ENCODE results near the gene SLC12A9.

Gene SLC12A9

DNA sequence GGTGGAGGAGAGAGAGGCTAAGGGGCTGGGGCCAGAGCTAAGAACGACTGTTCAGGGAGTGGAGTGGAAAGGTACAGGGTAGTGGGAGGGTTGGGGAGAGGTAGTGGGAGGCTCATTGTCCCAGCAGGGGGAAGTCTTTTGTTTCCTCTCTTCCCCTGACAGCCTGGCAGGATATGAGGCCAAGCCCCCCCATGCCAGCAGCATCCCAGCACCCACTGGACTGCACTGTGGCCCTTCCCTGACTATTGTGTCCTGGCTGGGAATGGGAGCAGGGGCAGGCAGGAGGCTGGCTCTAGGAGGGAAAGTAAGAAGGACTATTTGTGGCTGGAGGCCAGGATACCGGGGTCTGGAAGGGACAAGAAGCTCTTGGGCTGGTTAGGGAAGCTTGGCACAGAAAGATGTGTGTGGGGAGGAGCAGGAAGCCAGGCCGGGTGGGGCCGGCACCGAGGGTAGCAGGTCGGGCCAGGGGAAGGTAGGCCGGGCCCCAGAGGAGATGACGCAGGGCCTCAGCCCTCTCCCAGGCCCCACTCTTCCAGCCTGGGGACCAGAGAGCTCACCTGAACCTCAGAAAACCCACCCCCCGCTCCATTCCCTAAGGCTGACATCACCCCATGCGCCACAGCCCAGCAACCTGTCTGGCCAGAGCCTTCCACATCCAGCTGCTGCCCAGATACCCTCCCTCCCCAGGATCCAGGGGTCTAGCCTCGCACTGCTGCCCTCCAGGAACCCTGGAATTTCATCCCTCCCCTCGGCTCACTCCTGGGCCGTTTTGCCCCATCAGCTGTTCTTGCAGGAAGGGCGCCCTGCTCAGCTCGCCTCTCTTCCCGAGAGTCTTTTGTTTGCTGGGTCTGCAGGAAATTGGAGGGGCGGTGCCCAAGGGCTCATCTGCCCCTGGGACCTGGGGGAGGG is 16.4 kb upstream of the SLC12A9 start (continued):
- TF ChIP-seq ZNF830 (tag by site-specific recombination; IDR thresholded peaks at IDR 0.05; ENCODE audit: low read depth) (no peak), ZNF132 (tag by site-specific recombination; IDR thresholded peaks at IDR 0.05; ENCODE audit: borderline replicate concordance) (no peak), ZBTB20 (tag by site-specific recombination; IDR thresholded peaks at IDR 0.05) (peak; percentile 98), ZXDB (tag by site-specific recombination; IDR thresholded peaks at IDR 0.05) (no peak), ZNF701 (tag by site-specific recombination; IDR thresholded peaks at IDR 0.05) (no peak), ZNF561 (tag by site-specific recombination; IDR thresholded peaks at IDR 0.05; ENCODE audit: borderline replicate concordance) (peak; percentile 32; the same call in 1 of the 2 replicates), EGR2 (tag by site-specific recombination; IDR thresholded peaks at IDR 0.05; ENCODE audit: low read depth) (peak; percentile 60), KLF9 (tag by site-specific recombination; IDR thresholded peaks at IDR 0.05; ENCODE audit: low read depth) (0 out of 2 replicates have a peak, but pooled peaks have one; percentile 25), ZNF677 (tag by site-specific recombination; IDR thresholded peaks at IDR 0.05) (no peak), ZNF324 (tag by site-specific recombination; IDR thresholded peaks at IDR 0.05) (0 out of 2 replicates have a peak, but pooled peaks have one; percentile 28), ZFHX2 (tag by site-specific recombination; conservative IDR thresholded peaks at IDR 0.05) (peak; percentile 80), ZNF302 (tag by site-specific recombination; IDR thresholded peaks at IDR 0.05; ENCODE audit: low read depth) (no peak), REPIN1 (tag by site-specific recombination; IDR thresholded peaks at IDR 0.05; ENCODE audit: low read depth) (no peak), KLF7 (tag by site-specific recombination; IDR thresholded peaks at IDR 0.05; ENCODE audit: borderline replicate concordance) (no peak), ZIC2 (tag by site-specific recombination; IDR thresholded peaks at IDR 0.05) (peak; percentile 50), ZNF629 (tag by site-specific recombination; IDR thresholded peaks at IDR 0.05) (no peak), ZNF16 (tag by site-specific recombination; IDR thresholded peaks at IDR 0.05; ENCODE audit: low read depth) (no peak), IKZF3 (tag by site-specific recombination; IDR thresholded peaks at IDR 0.05) (peak; percentile 22; the same call in 1 of the 2 replicates), HOXD13 (CRISPR knock-in tag; IDR thresholded peaks at IDR 0.05; ENCODE audit: borderline replicate concordance) (no peak)
- TF ChIP-seq, protein P1, sequence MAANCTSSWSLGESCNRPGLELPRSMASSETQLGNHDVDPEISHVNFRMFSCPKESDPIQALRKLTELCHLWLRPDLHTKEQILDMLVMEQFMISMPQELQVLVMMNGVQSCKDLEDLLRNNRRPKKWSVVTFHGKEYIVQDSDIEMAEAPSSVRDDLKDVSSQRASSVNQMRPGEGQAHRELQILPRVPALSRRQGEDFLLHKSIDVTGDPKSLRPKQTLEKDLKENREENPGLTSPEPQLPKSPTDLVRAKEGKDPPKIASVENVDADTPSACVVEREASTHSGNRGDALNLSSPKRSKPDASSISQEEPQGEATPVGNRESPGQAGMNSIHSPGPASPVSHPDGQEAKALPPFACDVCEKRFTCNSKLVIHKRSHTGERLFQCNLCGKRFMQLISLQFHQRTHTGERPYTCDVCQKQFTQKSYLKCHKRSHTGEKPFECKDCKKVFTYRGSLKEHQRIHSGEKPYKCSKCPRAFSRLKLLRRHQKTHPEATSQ (tag by site-specific recombination; IDR thresholded peaks at IDR 0.05) = no peak
- TF ChIP-seq, protein P2, sequence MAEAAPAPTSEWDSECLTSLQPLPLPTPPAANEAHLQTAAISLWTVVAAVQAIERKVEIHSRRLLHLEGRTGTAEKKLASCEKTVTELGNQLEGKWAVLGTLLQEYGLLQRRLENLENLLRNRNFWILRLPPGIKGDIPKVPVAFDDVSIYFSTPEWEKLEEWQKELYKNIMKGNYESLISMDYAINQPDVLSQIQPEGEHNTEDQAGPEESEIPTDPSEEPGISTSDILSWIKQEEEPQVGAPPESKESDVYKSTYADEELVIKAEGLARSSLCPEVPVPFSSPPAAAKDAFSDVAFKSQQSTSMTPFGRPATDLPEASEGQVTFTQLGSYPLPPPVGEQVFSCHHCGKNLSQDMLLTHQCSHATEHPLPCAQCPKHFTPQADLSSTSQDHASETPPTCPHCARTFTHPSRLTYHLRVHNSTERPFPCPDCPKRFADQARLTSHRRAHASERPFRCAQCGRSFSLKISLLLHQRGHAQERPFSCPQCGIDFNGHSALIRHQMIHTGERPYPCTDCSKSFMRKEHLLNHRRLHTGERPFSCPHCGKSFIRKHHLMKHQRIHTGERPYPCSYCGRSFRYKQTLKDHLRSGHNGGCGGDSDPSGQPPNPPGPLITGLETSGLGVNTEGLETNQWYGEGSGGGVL (tag by site-specific recombination; IDR thresholded peaks at IDR 0.05) = peak; percentile 72
- TF ChIP-seq, protein P3, sequence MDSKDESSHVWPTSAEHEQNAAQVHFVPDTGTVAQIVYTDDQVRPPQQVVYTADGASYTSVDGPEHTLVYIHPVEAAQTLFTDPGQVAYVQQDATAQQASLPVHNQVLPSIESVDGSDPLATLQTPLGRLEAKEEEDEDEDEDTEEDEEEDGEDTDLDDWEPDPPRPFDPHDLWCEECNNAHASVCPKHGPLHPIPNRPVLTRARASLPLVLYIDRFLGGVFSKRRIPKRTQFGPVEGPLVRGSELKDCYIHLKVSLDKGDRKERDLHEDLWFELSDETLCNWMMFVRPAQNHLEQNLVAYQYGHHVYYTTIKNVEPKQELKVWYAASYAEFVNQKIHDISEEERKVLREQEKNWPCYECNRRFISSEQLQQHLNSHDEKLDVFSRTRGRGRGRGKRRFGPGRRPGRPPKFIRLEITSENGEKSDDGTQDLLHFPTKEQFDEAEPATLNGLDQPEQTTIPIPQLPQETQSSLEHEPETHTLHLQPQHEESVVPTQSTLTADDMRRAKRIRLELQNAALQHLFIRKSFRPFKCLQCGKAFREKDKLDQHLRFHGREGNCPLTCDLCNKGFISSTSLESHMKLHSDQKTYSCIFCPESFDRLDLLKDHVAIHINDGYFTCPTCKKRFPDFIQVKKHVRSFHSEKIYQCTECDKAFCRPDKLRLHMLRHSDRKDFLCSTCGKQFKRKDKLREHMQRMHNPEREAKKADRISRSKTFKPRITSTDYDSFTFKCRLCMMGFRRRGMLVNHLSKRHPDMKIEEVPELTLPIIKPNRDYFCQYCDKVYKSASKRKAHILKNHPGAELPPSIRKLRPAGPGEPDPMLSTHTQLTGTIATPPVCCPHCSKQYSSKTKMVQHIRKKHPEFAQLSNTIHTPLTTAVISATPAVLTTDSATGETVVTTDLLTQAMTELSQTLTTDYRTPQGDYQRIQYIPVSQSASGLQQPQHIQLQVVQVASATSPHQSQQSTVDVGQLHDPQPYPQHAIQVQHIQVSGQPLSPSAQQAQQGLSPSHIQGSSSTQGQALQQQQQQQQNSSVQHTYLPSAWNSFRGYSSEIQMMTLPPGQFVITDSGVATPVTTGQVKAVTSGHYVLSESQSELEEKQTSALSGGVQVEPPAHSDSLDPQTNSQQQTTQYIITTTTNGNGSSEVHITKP (tag by site-specific recombination; IDR thresholded peaks at IDR 0.05) = peak; percentile 20; the same call in 1 of the 2 replicates
- TF ChIP-seq, protein P4, sequence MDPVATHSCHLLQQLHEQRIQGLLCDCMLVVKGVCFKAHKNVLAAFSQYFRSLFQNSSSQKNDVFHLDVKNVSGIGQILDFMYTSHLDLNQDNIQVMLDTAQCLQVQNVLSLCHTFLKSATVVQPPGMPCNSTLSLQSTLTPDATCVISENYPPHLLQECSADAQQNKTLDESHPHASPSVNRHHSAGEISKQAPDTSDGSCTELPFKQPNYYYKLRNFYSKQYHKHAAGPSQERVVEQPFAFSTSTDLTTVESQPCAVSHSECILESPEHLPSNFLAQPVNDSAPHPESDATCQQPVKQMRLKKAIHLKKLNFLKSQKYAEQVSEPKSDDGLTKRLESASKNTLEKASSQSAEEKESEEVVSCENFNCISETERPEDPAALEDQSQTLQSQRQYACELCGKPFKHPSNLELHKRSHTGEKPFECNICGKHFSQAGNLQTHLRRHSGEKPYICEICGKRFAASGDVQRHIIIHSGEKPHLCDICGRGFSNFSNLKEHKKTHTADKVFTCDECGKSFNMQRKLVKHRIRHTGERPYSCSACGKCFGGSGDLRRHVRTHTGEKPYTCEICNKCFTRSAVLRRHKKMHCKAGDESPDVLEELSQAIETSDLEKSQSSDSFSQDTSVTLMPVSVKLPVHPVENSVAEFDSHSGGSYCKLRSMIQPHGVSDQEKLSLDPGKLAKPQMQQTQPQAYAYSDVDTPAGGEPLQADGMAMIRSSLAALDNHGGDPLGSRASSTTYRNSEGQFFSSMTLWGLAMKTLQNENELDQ (tag by site-specific recombination; IDR thresholded peaks at IDR 0.05; ENCODE audit: low read depth) = no peak
- TF ChIP-seq, protein P5, sequence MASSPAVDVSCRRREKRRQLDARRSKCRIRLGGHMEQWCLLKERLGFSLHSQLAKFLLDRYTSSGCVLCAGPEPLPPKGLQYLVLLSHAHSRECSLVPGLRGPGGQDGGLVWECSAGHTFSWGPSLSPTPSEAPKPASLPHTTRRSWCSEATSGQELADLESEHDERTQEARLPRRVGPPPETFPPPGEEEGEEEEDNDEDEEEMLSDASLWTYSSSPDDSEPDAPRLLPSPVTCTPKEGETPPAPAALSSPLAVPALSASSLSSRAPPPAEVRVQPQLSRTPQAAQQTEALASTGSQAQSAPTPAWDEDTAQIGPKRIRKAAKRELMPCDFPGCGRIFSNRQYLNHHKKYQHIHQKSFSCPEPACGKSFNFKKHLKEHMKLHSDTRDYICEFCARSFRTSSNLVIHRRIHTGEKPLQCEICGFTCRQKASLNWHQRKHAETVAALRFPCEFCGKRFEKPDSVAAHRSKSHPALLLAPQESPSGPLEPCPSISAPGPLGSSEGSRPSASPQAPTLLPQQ (tag by site-specific recombination; IDR thresholded peaks at IDR 0.05) = peak; percentile 66
